Stimulated activated CD4-positive, alpha-beta T cell treated with anti-CD3 and anti-CD28 coated beads, TNF-alpha, amount 100 ng/mL, for 24 hours (primary cell): Measurements from ENCODE around the gene SYNJ1.
"Not testable (repeated sequence)": the region's sequence is repeated elsewhere in the genome, so short reads cannot be mapped to it uniquely, and the experiment has no call there.

Source experiments
- DNase-seq, 3 experiments: peaks; one replicate each; pipeline ENCODE4 v3.0.0-alpha.2; 2020; ENCODE audit warnings: low read depth in 3 of 3

SYNJ1 gene

GRCh38 chr21:32613436-32614043 lies 114.3 kb downstream of the SYNJ1 start:
- DNase-seq: no peak

- DNase-seq: no peak
Measured at GRCh38 chr21:32612999-32613337, 114.8 kb downstream of the SYNJ1 start.

- DNase-seq: peak; percentile 72 to 83 (median 79)
Measured at GRCh38 chr21:32612075-32612998, 115.5 kb downstream of the SYNJ1 start, which contains the start of gene CFAP298. Gene CFAP298, minus strand, starts transcription at chr21:32612377. Its CDS starts 134 bp downstream, at chr21:32612243.

GRCh38 chr21:32611471-32611997 lies 116.3 kb downstream of the SYNJ1 start:
- DNase-seq: peak in 1 of 3 experiments; percentile 46

GRCh38 chr21:32610940-32611339 lies 116.9 kb downstream of the SYNJ1 start:
- not testable (repeated sequence) for DNase-seq

GRCh38 chr21:32608851-32609250 lies 119.0 kb downstream of the SYNJ1 start:
- DNase-seq: no peak

- no peak for DNase-seq
Measured at GRCh38 chr21:32605469-32605868, 122.3 kb downstream of the SYNJ1 start.

GRCh38 chr21:32604464-32604863 lies 123.3 kb downstream of the SYNJ1 start:
- DNase-seq: no peak

- DNase-seq: no peak
Measured at GRCh38 chr21:32603131-32603530, 124.7 kb downstream of the SYNJ1 start.

GRCh38 chr21:32602099-32602498 lies 125.7 kb downstream of the SYNJ1 start:
- no peak for DNase-seq

- no peak for DNase-seq
Measured at GRCh38 chr21:32599526-32599925, 128.3 kb downstream of the SYNJ1 start.

- DNase-seq: no peak
Measured at GRCh38 chr21:32599091-32599490, 128.7 kb downstream of the SYNJ1 start.

- DNase-seq: no peak
Measured at GRCh38 chr21:32597205-32597604, 130.6 kb downstream of the SYNJ1 start.

GRCh38 chr21:32595431-32595830 lies 132.4 kb downstream of the SYNJ1 start:
- no peak for DNase-seq

GRCh38 chr21:32593690-32594089 lies 134.1 kb downstream of the SYNJ1 start:
- DNase-seq: no peak

- no peak for DNase-seq
Measured at GRCh38 chr21:32592929-32593502, 134.8 kb downstream of the SYNJ1 start.

GRCh38 chr21:32590130-32590529 lies 137.7 kb downstream of the SYNJ1 start:
- DNase-seq: no peak

GRCh38 chr21:32587651-32588050 lies 140.2 kb downstream of the SYNJ1 start:
- no peak for DNase-seq

GRCh38 chr21:32587120-32587519 lies 140.7 kb downstream of the SYNJ1 start:
- DNase-seq: no peak

- DNase-seq: no peak
Measured at GRCh38 chr21:32585970-32586369, 141.8 kb downstream of the SYNJ1 start.

- DNase-seq: no peak
Measured at GRCh38 chr21:32585042-32585710, 142.6 kb downstream of the SYNJ1 start, which contains the start of gene TCP10L. Gene TCP10L, minus strand, starts transcription at chr21:32585523. Its CDS starts 1,219 bp downstream, at chr21:32584304.

- no peak for DNase-seq
Measured at GRCh38 chr21:32584472-32584871, 143.3 kb downstream of the SYNJ1 start.
